ENCODE measurements around the gene METTL16.
"Not testable (repeated sequence)": the region's sequence is repeated elsewhere in the genome, so short reads cannot be mapped to it uniquely, and the experiment has no call there.

The METTL16 gene

DNA sequence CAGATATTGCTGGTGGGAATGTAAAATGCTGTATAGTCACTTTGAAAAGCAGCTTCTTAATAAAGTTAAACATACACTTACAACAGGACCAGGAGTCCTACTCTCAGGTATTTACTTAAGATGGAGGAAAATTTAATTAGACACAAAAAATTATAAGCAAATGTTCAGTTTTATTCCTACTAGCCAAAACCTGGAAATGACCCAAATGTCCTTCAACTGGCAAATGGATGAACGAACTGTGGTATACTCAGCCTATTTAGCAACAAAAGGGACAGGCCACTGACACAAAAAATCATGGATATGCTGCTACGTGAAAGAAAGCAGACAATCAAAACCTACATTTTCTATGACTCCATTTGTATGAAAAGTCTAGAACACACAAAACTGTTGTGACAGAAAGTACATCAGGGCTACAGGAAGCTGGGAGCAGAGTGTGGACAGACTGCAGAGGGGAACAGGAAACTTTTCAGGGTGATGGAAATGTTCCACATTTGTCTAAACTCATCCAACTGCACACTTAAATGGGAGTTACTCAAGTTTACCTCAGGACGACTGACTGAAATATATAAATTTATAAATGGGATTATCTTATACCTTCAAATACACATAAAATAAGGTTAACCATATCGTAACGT, 61.6 kb downstream of the METTL16 start:
- no peak for DNase-seq
- no peak for TF ChIP-seq POLR2A (IDR thresholded peaks at IDR 0.05; ENCODE audit: low read length)
- no peak for TF ChIP-seq GATA1 (IDR thresholded peaks at IDR 0.05; ENCODE audit: low read depth, low read length)

DNA sequence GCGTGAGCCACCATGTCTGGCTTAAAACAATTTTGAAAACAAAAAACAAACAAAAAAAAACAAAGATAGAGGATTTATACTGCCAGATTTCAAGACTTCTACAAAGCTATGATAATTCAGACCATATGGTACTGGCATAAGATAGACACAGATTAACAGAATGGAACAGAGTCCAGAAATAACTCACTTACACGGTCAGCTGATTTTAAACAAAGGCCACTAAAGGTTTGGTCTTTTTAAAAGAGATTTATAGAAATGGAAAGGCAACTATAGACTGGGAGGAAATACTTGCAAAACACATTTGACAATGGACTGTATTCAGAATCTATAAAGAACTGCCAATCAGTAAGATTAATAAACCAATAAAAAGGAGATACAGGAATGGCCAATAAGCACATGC, 62.2 kb downstream of the METTL16 start:
- TF ChIP-seq GATA1 (IDR thresholded peaks at IDR 0.05; ENCODE audit: low read depth, low read length) = no peak
- no peak for TF ChIP-seq POLR2A (IDR thresholded peaks at IDR 0.05; ENCODE audit: low read length)
- no peak for DNase-seq

DNA sequence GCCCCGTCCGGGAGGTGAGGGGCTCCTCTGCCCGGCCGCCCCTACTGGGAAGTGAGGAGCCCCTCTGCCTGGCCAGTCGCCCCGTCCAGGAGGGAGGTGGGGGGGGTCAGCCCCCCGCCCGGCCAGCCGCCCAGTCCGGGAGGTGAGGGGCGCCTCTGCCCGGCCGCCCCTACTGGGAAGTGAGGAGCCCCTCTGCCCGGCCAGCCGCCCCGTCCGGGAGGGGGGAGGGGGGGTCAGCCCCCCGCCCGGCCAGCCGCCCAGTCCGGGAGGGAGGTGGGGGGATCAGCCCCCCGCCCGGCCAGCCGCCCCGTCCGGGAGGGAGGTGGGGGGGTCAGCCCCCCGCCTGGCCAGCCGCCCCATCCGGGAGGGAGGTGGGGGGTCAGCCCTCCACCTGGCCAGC, 64.2 kb downstream of the METTL16 start:
- not testable (repeated sequence) for DNase-seq

DNA sequence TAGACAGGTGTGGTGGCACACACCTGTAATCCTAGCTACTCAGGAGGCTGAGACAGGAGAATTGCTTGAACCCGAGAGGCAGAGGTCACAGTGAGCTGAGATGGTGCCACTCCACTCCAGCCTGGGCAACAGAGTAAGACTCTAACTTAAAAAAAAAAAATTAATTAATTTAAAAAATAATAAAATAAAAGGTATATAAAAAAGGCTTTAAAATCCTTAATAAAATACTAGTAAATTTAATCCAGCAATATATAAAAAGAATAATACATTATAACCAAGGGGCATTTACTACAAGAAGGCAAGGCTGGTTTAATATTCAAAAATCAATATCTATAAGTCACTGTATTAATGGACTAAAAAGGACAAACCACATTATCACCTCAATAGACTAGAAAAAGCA, 66.0 kb downstream of the METTL16 start:
- TF ChIP-seq GATA1 (IDR thresholded peaks at IDR 0.05; ENCODE audit: low read depth, low read length) = no peak
- no peak for TF ChIP-seq POLR2A (IDR thresholded peaks at IDR 0.05; ENCODE audit: low read length)
- DNase-seq = no peak

DNA sequence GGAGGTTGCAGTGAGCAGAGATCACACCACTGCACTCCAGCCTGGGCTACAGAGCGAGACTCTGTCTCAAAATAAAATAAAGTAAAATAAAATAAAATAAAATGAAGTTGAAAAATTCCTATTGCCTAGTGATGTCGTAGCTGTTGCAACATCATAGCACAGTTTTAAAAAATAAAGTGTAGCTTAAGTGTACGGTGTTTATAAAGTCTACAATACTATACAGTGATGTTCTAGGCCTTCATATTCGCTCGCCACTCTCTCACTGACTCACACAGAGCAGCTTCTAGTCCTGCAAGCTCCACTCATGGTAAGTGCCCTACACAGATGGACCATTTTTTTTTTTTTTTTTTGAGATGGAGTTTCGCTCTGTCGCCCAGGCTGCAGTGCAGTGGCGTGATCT, 67.3 kb downstream of the METTL16 start:
- TF ChIP-seq POLR2A (IDR thresholded peaks at IDR 0.05; ENCODE audit: low read length) (no peak), GATA1 (IDR thresholded peaks at IDR 0.05; ENCODE audit: low read depth, low read length) (no peak)

DNA sequence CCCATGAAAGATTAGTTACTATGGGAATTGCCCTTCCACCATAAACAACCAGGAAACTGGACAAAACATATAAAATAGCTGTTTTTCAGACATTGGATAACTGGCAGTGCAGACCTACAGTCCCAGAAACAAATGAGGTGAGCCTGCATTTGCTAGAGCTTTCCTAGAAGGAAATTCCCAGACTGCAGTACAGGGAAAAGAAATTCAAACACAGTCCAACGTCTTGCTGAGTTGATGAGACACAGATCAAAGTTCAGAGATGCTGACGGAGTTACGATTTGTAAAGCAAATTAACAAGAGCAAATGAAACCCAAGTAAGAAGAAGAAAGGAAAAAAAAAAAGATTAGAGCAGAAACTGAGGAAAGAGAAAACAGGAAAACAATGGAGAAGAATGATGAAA, 69.5 kb downstream of the METTL16 start:
- TF ChIP-seq POLR2A (IDR thresholded peaks at IDR 0.05; ENCODE audit: low read length) (no peak), GATA1 (IDR thresholded peaks at IDR 0.05; ENCODE audit: low read depth, low read length) (no peak)

More for the DNA sequence above, 67.3 kb downstream of the METTL16 start:
- no peak for DNase-seq

DNA sequence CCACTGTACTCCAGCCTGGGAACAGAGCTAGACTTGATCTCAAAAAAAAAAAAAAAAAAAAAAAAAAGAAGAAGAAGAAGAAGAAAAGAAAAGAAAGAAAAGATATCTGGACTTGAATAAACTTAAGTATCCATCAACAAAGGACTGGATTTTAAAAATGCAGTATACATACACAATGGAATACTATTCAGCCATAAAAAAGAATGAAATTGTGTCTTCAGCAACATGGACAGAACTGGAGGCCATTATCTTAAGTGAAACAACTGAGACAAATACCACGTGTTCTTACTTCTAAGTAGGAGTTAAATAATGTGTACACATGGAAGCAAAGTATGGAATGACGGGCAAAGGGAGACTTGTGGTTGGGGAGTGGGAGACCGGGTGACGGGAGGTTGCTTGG, 70.8 kb downstream of the METTL16 start:
- no peak for TF ChIP-seq GATA1 (IDR thresholded peaks at IDR 0.05; ENCODE audit: low read depth, low read length)
- TF ChIP-seq POLR2A (IDR thresholded peaks at IDR 0.05; ENCODE audit: low read length) = no peak
- no peak for DNase-seq

More for the DNA sequence above, 69.5 kb downstream of the METTL16 start:
- no peak for DNase-seq

DNA sequence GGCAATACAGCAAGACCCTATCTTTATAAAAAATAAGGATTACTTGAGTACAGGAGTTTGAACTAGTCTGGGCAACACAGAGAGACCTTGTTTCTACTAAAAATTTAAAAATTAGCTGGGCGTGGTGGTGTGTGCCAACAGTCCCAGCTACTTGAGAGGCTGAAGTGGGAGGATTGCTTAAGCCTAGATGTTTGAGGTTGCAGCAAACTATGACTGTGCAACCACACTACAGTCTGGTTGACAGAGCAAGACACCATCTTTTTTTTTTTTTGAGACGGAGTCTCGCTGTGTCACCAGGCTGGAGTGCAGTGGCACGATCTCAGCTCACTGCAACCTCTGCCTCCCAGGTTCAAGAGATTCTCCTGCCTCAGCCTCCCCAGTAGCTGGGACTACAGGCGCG, 71.7 kb downstream of the METTL16 start:
- not testable (repeated sequence) for DNase-seq

DNA sequence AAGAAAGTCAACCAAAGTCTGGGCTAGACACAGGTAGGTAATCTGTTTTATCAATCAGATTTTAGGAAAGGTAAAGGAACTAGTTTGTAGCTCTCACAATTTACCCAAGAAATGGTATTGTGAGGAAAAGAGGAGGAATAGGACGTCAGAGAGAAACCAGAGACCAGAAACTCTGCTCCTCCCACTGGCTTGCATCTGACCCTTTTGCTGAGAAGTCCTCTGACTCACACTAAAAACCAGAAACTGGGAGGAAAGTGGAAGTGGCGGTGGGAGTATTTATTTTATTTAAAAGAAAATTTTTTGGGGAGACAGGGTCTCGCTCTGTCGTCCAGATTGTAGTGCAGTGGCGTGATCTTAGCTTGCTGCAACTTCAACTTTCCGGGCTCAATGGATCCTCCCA, 72.9 kb downstream of the METTL16 start:
- no peak for DNase-seq
- TF ChIP-seq POLR2A (IDR thresholded peaks at IDR 0.05; ENCODE audit: low read length) (no peak), GATA1 (IDR thresholded peaks at IDR 0.05; ENCODE audit: low read depth, low read length) (no peak)

DNA sequence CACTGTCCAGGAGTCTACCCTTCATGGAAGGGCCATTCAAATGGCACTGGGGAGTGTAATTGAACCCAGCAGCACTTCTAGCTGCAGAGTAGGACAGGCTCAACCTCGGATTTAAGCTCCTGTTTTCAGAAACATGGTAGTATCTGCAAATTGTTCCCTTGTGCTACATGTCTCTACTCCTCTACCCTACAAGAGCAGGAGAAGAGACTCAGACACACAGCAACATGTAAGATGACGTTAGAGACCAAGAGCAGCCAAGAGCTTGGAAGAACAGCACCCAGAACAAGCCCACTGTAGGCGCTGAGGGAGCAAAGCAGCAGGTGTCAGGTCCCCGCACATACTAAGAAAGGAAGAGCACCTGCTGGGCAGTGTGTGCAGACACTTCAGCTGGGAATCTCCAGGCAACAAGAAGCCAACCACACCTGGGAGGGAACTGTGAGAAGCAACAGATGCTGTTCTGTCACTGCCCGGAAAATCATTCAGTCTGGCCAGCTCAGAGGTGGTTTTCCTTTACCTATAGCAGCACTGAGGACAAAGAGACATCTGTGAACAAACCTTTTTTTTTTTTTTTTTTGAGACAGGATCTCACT, 75.3 kb downstream of the METTL16 start:
- no peak for DNase-seq
- TF ChIP-seq GATA1 (IDR thresholded peaks at IDR 0.05; ENCODE audit: low read depth, low read length) = no peak
- no peak for TF ChIP-seq POLR2A (IDR thresholded peaks at IDR 0.05; ENCODE audit: low read length)

DNA sequence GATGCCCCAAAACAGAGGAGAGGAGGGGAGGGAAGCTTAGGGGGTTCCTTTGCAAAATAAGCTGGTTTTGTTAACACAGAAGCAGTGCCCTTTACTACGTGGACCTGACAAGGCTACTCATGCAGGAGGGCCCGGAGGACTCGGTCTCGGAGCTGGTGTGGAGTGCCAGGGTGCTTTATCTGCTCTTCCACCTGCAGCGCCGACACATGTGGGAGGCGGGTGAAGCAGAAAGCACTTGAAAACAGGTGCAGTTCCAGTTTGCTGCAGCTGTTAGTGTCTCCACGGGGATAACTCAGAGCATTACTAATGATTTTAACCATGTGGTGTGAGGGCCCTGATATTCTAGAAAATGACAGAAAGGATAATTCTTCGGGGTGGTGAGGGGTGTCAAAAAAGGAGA, 75.8 kb downstream of the METTL16 start:
- peak; percentile 45 to 75 for DNase-seq
- no peak for TF ChIP-seq GATA1 (IDR thresholded peaks at IDR 0.05; ENCODE audit: low read depth, low read length)
- no peak for TF ChIP-seq POLR2A (IDR thresholded peaks at IDR 0.05; ENCODE audit: low read length)

DNA sequence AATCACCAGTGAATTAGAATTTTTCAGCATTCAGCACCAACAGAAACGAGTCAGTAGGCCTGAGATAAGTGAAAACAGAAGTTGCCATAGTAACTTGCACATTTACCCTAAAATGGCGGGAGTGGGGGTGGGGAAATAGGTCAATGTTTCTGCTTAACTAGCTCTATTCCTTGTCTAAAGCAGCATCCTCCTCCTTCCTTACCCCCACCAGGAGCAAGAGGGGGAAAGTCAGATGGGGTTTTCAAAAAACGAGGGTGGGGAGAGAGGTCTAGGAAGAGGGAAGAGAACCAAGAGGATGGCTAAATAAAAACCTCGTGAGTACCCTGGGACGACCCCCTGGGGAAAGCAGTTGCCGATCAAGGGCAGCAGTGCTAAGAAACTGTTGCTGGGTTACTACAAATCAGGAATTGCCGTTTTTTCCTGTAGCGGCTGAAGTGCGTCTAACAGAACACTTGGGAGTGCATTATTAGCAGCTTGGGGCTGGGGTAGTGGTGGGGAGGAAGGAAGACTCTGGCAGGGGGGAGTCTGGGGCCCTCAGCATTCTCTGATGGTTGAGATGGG, 76.4 kb downstream of the METTL16 start:
- TF ChIP-seq POLR2A (IDR thresholded peaks at IDR 0.05; ENCODE audit: low read length) (no peak), GATA1 (IDR thresholded peaks at IDR 0.05; ENCODE audit: low read depth, low read length) (no peak)
- peak; percentile 45 to 63 for DNase-seq

DNA sequence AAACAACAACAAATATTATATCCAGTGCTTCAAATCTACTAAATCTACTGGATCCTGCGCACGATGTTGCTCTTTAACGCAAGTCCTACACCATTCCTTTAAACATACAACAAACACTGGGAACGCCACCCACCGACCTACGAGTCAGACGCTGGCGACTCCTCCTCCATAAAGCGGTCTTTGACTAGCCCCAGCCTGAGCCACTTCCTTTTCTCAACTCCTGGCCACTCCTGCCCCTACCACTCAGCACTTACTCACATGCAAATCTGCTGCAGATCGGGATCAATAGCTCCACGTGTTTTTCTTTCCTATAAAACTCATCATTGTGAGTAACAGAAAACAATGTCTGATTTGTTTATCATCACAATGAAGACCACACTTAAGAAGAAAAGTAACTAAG, 78.0 kb downstream of the METTL16 start:
- no peak for DNase-seq
- TF ChIP-seq GATA1 (IDR thresholded peaks at IDR 0.05; ENCODE audit: low read depth, low read length) (no peak), POLR2A (IDR thresholded peaks at IDR 0.05; ENCODE audit: low read length) (no peak)

DNA sequence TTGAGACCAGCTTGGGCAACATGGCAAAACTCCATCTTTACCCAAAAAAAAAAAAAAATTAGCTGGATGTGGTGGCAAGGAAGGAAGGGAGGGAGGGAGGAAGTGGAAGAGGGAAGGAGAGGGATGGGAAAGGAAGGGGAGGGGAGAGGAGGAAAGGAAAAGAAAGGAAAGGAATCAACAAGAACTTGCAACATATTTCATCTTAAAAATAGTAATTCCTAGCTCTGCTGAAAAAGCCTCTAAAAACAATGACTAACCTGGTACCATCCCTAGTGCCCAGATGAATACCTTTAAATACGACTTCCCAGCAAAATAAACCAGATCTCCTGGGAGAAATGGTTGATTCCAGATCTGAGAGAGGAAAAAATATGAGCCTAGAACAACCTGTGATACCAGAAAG, 83.8 kb downstream of the METTL16 start:
- TF ChIP-seq POLR2A (IDR thresholded peaks at IDR 0.05; ENCODE audit: low read length) (no peak), GATA1 (IDR thresholded peaks at IDR 0.05; ENCODE audit: low read depth, low read length) (no peak)
- DNase-seq = no peak

DNA sequence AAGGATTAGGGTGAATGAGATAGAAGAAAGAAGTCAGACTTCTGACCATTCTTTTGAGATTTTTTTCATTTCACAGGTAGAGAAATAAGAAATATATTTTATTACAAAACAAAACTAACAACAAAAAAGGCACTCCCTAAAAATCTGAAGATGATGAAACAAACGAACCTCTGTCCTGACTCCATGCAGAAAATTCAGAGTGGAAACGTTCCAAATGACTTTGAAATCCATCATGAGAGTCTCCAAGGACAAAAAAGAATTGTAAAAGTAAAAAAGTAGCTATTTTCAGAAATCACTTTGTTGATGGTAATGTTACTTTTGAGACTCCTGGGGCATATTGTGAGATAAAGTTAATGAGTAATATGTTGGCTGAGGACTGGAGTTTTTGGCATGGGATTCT, 84.5 kb downstream of the METTL16 start:
- no peak for DNase-seq

More for the DNA sequence above, 84.5 kb downstream of the METTL16 start:
- TF ChIP-seq POLR2A (IDR thresholded peaks at IDR 0.05; ENCODE audit: low read length) (no peak), GATA1 (IDR thresholded peaks at IDR 0.05; ENCODE audit: low read depth, low read length) (no peak)

Data from erythroblast (primary cell).